Measurements from ENCODE around the gene OR7A5.
"Not testable (repeated sequence)": the region's sequence is repeated elsewhere in the genome, so short reads cannot be mapped to it uniquely, and the experiment has no call there.

DNA sequence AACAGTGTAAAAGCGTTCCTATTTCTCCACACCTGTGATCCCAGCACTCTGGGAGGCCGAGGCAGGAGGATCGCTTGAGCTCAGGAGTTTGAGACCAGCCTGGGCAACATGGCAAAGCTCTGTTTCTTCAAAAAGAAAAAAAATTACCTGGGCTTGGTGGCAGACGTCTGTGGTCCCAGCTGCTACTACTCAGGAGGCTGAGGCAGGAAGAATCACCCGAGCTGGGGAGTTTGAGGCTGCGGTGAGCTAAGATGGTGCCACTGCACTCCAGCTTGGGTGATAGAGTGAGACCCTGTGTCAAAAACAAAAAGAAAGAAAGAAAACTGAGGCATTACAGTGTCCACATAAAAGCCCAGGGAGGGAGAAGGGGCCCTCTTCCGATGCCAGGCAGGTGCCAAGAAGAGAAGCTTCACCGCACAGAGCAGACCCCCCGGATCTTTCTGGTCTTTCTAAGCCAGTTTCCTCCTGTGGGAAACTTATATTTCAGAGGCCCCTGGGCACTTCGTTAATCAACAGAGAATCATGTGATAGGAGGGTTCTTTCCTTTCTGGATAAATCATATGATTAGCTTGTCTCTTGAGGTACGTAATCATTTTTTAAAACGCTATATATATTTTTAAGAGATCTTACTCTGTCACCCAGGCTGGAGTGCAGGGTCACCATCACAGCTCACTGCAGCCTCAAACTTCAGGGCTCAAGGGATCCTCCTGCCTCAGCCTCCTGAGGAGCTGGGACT lies 56.7 kb downstream of the OR7A5 start, which contains the start of gene ADGRE2:
- TF ChIP-seq, protein P1, sequence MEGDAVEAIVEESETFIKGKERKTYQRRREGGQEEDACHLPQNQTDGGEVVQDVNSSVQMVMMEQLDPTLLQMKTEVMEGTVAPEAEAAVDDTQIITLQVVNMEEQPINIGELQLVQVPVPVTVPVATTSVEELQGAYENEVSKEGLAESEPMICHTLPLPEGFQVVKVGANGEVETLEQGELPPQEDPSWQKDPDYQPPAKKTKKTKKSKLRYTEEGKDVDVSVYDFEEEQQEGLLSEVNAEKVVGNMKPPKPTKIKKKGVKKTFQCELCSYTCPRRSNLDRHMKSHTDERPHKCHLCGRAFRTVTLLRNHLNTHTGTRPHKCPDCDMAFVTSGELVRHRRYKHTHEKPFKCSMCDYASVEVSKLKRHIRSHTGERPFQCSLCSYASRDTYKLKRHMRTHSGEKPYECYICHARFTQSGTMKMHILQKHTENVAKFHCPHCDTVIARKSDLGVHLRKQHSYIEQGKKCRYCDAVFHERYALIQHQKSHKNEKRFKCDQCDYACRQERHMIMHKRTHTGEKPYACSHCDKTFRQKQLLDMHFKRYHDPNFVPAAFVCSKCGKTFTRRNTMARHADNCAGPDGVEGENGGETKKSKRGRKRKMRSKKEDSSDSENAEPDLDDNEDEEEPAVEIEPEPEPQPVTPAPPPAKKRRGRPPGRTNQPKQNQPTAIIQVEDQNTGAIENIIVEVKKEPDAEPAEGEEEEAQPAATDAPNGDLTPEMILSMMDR (IDR thresholded peaks at IDR 0.05) = not testable (repeated sequence)
- TF ChIP-seq POLR2A (IDR thresholded peaks at IDR 0.05) = not testable (repeated sequence)

Data from Peyer's patch (tissue), 4 donors.